Psoas muscle (tissue), 8 donors: ENCODE data around the gene TPRN. TPM values are rescaled to one million over a fixed set of nuclear protein-coding genes. Genes with fewer than 3 reads are reported as not detected.

Experiments used
- ATAC-seq, 4 donors: fragments of 200-7000 bp; cut with Tn5 transposase; one replicate each; pipeline ENCODE4 v1.9.1; 2020; ENCODE audit warnings: moderate library complexity in 3 of 4, mild to moderate bottlenecking in 2 of 4
- DNase-seq, 2 donors: peaks; one replicate each; pipeline ENCODE4 v3.0.0-alpha.2; 2020
- H3K27ac ChIP-seq: fragments of 200-600 bp; one replicate; pipeline ENCODE4 v1.8.0; 2022
- H3K27me3 ChIP-seq, 3 donors: fragments of 200-600 bp in 1 of 3; one replicate each; pipeline versions ENCODE4 v1.6.1 to v1.8.0; 2013 to 2022; ENCODE audit warnings: low read length in 2 of 3, mild to moderate bottlenecking in 2 of 3, moderate library complexity in 1 of 3; ENCODE audit not compliant: insufficient read depth in 3 of 3
- H3K36me3 ChIP-seq, 2 donors: fragments of 200-600 bp in 1 of 2; one replicate each; pipeline versions ENCODE4 v1.6.1 to v1.8.0; 2013 to 2022; ENCODE audit warnings: low read depth in 1 of 2, mild to moderate bottlenecking in 1 of 2, moderate library complexity in 1 of 2; ENCODE audit not compliant: insufficient read depth in 1 of 2
- H3K4me1 ChIP-seq: fragments of 200-600 bp; one replicate; pipeline ENCODE4 v1.8.0; 2022
- H3K4me3 ChIP-seq: fragments of 200-600 bp; one replicate; pipeline ENCODE4 v1.8.0; 2022; ENCODE audit warnings: mild to moderate bottlenecking
- H3K9me3 ChIP-seq: fragments of 200-600 bp; one replicate; pipeline ENCODE4 v1.8.0; 2022
- WGBS, 3 donors: extraction: QIAGEN DNeasy Blood & Tissue Kit; methylation state at CpG; one replicate each; pipeline versions ENCODE4 v1.1.6 to v1.1.7; 2013; 5-methylcytosine and 5-hydroxymethylcytosine counted together
- intact Hi-C, 2 donors: fragments of 100-400 bp; cut with DNase I; formaldehyde crosslinking; loops; one replicate each; pipeline versions ENCODE4 v1.11.0 to v1.14.2; 2022
- polyA plus RNA-seq, 3 donors: library from polyadenylated mRNA; stranded (reverse); fragments of 200-250 nt; gene quantifications; one replicate each; pipeline ENCODE4 v1.2.3, GENCODE V29; 2013
- total RNA-seq, 4 donors: library from RNA; stranded (reverse); fragmentation: NEBNext Ultra II Directional in 2 of 4; extraction: Animal tissue kit (Norgen Biotek cat#: 25700) in 2 of 4; gene quantifications; one replicate each; pipeline versions ENCODE4 v1.2.1 to v1.2.4, GENCODE V29; 2021 to 2023
- TF ChIP-seq, protein P1 (sequence below): fragments of 200-600 bp; IDR thresholded peaks from one replicate; pipeline ENCODE4 v1.8.0; 2022; ENCODE audit warnings: antibody characterized with exemption
- donor health status: healthy with polysubstance abuse.
- donor health status: DM: no; HTN: no; CAD: no; lungs with moderate emphysema.
- donor health status: Bipolar disorder and iron deficiency.
- donor health status: healthy.
- donor health status: DM: yes; HTN: yes; CAD: no.
- donor health status: DM: no; HTN: no; CAD: no.
- donor health status: DM: no; HTN: no; CAD: no.
- donor health status: DM: yes; HTN: yes; CAD: no.

Gene TPRN
- total and polyA plus RNA-seq, 7 donors: 3.6 to 11.3 (median 8.6) TPM

DNA sequence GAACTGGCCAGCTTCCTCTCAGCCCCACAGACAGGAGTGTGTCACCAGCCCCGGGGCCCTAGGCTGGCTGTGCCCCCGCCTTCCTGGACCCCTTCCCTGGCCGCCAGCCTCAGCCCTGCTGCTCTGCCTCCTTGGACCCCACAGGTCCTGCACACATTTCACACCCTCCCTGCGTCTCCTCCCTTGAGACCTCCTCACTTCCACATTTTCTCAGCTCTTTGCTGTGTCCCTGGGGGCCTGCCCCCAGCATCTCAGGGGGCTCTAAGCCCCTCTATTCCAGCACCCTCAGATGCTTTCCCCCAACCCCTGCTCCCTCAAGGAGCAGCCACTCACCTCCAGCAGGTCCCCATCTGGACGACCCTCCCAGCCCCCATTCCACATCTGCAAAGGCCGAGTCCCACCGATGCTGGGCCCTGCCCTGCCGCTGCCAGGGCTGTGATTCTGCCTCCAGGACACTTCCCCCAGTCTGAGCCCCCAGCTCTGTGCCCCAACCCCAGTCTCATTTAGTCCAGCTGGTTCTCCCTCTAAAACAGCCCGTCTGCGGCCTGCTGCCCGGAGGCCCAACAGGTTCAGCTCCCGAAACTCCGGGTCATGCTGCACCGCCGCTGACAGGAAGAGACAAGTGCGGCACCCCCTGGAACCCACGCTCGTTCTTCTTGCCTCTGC, 34.4 kb upstream of the TPRN start:
- Histone ChIP-seq H3K9me3 (no peaks in the 10 kb centered on the region), H3K4me1 (peaks cover 37% of the 10 kb centered on the region), H3K4me3 (no peak overlapping the region), H3K36me3 (no peaks in the 10 kb centered on the region), H3K27me3 (peaks cover 0 to 15% (median 6%) of the 10 kb centered on the region in 3 donors), H3K27ac (no peak overlapping the region)
- ATAC-seq (no peak), DNase-seq (no peak)
- WGBS, 3 donors: 67 to 84% (median 74%) methylated on average over 16 to 18 of the region's 18 CpGs
- intact Hi-C loops: no loop called here
- TF ChIP-seq, protein P1, sequence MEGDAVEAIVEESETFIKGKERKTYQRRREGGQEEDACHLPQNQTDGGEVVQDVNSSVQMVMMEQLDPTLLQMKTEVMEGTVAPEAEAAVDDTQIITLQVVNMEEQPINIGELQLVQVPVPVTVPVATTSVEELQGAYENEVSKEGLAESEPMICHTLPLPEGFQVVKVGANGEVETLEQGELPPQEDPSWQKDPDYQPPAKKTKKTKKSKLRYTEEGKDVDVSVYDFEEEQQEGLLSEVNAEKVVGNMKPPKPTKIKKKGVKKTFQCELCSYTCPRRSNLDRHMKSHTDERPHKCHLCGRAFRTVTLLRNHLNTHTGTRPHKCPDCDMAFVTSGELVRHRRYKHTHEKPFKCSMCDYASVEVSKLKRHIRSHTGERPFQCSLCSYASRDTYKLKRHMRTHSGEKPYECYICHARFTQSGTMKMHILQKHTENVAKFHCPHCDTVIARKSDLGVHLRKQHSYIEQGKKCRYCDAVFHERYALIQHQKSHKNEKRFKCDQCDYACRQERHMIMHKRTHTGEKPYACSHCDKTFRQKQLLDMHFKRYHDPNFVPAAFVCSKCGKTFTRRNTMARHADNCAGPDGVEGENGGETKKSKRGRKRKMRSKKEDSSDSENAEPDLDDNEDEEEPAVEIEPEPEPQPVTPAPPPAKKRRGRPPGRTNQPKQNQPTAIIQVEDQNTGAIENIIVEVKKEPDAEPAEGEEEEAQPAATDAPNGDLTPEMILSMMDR: no peak

DNA sequence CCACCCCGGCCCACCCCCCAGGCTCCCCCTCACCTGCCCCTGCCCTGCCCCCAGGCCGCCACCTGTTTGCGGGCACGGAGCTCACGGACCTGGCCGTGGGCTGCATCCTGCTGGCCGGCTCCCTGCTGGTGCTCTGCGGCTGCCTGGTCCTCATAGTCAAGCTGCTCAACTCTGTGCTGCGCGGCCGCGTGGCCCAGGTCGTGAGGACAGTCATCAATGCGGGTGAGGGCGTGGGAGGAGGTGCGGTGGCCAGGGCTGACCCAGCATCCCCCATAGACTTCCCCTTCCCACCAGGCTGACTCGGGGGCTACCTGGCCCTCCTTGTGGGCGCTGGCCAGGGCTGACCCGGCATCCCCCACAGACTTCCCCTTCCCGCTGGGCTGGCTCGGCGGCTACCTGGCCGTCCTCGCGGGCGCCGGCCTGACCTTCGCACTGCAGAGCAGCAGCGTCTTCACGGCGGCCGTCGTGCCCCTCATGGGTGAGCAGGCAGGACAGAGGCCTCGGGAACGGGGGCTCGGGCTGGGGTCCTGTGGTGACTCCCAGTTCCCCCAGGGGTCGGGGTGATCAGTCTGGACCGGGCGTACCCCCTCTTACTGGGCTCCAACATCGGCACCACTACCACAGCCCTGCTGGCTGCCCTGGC, 33.6 kb upstream of the TPRN start:
- Histone ChIP-seq H3K27me3 (peaks cover 0 to 15% (median 13%) of the 10 kb centered on the region in 3 donors), H3K9me3 (no peaks in the 10 kb centered on the region), H3K4me3 (no peak overlapping the region), H3K36me3 (no peaks in the 10 kb centered on the region), H3K27ac (no peak overlapping the region), H3K4me1 (peaks cover 30% of the 10 kb centered on the region)
- DNase-seq (no peak), ATAC-seq (no peak)
- TF ChIP-seq, protein P1: no peak
- WGBS, 3 donors: 51 to 74% (median 64%) methylated on average over 27 to 40 of the region's 40 CpGs
- intact Hi-C loops: no loop called here

DNA sequence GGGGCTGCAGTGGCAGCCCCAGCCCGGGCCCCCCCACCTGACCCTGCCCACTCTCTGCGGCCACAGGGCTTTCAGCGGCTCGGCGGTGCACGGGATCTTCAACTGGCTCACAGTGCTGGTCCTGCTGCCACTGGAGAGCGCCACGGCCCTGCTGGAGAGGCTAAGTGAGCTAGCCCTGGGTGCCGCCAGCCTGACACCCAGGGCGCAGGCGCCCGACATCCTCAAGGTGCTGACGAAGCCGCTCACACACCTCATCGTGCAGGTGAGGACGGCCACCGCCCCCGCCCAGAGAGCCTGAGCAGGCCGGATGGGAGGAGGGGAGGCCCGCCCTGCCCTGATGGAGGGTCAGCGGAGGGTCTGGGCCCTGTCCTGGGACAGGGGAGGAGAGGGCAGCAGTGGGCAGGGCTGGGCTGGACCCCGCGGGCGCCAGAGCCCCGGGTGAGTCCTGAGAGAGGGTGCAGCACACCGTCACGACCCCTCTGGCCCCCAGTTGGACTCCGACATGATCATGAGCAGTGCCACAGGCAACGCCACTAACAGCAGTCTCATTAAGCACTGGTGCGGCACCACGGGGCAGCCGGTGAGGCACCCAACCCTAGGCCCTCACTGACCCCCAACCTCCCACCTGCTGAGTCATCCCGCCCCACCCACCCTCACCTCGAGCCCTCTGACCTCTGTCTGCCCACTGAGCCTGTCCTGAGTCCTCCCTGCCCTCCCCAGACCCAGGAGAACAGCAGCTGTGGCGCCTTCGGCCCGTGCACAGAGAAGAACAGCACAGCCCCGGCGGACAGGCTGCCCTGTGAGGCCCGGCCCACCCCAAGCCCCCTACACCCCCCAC, 32.8 kb upstream of the TPRN start:
- ATAC-seq: no peak
- intact Hi-C loops: no loop called here
- Histone ChIP-seq H3K27me3 (peaks cover 0 to 20% (median 15%) of the 10 kb centered on the region in 3 donors), H3K36me3 (no peaks in the 10 kb centered on the region), H3K4me1 (peaks cover 23% of the 10 kb centered on the region), H3K4me3 (no peak overlapping the region), H3K9me3 (no peaks in the 10 kb centered on the region), H3K27ac (no peak overlapping the region)
- 73 to 83% (median 74%) methylated on average over 23 to 40 of the region's 40 CpGs for WGBS, 3 donors
- TF ChIP-seq, protein P1: no peak
- no peak for DNase-seq

DNA sequence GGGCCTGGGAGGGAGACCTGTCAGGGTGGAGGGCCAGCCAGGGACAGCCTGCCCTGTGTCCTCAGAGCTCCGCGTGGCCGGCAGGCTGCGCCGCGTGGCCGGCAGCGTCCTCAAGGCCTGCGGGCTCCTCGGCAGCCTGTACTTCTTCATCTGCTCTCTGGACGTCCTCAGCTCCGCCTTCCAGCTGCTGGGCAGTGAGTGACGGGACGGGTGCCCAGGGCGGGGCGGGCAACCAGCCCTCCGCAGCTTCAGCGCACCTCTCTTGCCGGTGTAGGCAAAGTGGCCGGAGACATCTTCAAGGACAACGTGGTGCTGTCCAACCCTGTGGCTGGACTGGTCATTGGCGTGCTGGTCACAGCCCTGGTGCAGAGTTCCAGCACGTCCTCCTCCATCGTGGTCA, 32.0 kb upstream of the TPRN start:
- H3K4me3 ChIP-seq: no peak overlapping the region
- peaks cover 15% of the 10 kb centered on the region for H3K4me1 ChIP-seq
- H3K9me3 ChIP-seq: no peaks in the 10 kb centered on the region
- no peak for ATAC-seq
- intact Hi-C loops: no loop called here
- H3K27ac ChIP-seq: no peak overlapping the region
- TF ChIP-seq, protein P1: no peak
- 43 to 74% (median 63%) methylated on average over 12 to 24 of the region's 24 CpGs for WGBS, 3 donors
- H3K27me3 ChIP-seq: peaks cover 0 to 25% (median 15%) of the 10 kb centered on the region in 3 donors
- H3K36me3 ChIP-seq: no peaks in the 10 kb centered on the region
- no peak for DNase-seq
